ENCODE data around the gene CDH4. TPM values are rescaled to one million over a fixed set of nuclear protein-coding genes. Genes with fewer than 3 reads are reported as not detected.

The CDH4 gene
- total and polyA plus RNA-seq, 2 donors (not counting 3 experiments of a cell fraction or from before 2014, with no cell fraction given): 0.17 to 0.51 TPM

DNA sequence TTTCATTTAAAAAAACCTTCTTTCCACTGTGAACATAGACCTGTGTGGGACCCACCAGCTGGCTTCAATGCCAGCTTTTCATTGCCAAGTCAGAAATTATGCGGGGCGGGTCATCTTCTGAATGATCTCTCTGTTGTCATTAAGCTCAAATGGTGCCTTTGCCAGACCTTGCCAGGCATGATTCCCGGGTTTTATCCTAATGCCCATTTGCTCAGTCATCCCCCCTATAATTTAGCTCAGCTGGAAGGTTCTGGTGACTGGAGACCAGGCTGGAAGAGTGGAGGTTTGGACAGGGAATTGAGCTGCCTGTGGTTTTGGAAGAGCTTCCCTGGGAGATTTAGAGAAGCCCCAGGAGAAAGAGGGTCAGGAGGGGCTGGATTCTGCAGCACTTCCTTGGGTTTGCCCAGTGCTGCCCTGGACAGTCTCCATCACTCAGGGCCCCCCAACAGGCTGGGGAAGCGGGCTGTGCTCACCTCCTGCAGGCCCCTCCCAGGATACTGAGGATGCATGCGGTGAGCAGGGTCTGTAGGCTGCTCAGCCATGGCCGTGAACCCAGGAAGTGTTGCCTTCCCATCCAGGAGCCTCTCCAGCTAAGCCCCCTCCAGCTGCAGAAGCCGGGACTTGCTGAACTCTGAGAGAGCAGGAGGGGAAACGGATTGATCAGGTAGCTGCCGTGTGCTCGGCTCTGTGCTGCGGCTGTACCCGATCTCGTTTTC, 273.0 kb downstream of the CDH4 start:
- FAIRE-seq (no peak), DNase-seq (ENCODE audit: low read depth, low spot score) (no peak)
- TF ChIP-seq GATA2 (IDR thresholded peaks at IDR 0.05; ENCODE audit: insufficient read depth, insufficient read length, low read depth, low read length): no peak
- no peak overlapping the region for H3K9ac ChIP-seq (replicated peaks; ENCODE audit: extremely low read depth, insufficient read depth, low read length)
- H3K9me3 ChIP-seq (replicated peaks; ENCODE audit: control insufficient read depth, insufficient read depth, low read length): peaks cover 2% of the 10 kb centered on the region
- H3K27me3 ChIP-seq (ENCODE audit: control insufficient read depth in 2 of 2, insufficient read depth in 2 of 2, low read length in 2 of 2): no peaks in the 10 kb centered on the region
- BruUV-seq (replicated peaks): no TSS peak
- H4K20me1 ChIP-seq (replicated peaks; ENCODE audit: control insufficient read depth, extremely low read depth, insufficient read depth, low read length): no peaks in the 10 kb centered on the region
- H2AFZ ChIP-seq (ENCODE audit: low read depth, low read length): no peak overlapping the region
- intact Hi-C loops (cut with micrococcal nuclease) (no loop called here), dilution Hi-C loops (cut with MboI; ENCODE audit: extremely low pct_ligation_motif_present, low sequenced_read_pairs) (no loop called here)
- H3K4me2 ChIP-seq (ENCODE audit: insufficient read depth, low read length): no peak overlapping the region
- no peak overlapping the region for H3K27ac ChIP-seq (ENCODE audit: insufficient read depth, low read depth, low read length)
- H3K79me2 ChIP-seq (ENCODE audit: control insufficient read depth, insufficient read depth, low read length): no peaks in the 10 kb centered on the region
- H3K4me1 ChIP-seq (ENCODE audit: control insufficient read depth, extremely low read depth, insufficient read depth, low read length): no peaks in the 10 kb centered on the region
- no peaks in the 10 kb centered on the region for H3K9me1 ChIP-seq (replicated peaks; ENCODE audit: control insufficient read depth, extremely low read depth, insufficient read depth, low read length)
- H3K4me3 ChIP-seq (replicated peaks in 1 of 3; ENCODE audit: insufficient read depth in 1 of 3, low read depth in 1 of 3, low read length in 3 of 3): no peak overlapping the region
- H3K36me3 ChIP-seq (ENCODE audit: control insufficient read depth in 2 of 2, extremely low read depth in 1 of 2, insufficient read depth in 2 of 2, low read length in 2 of 2): no peaks in the 10 kb centered on the region
- ChIA-PET CTCF (no interaction called here), POLR2A (no interaction called here)

- POLR2A ChIA-PET: no interaction called here
These were observed 273.8 kb downstream of the CDH4 start for GRCh38 chr20:61525781-61526431.

More at GRCh38 chr20:61525781-61526431, 273.8 kb downstream of the CDH4 start:
- Histone ChIP-seq H3K9me3 (replicated peaks; ENCODE audit: control insufficient read depth, insufficient read depth, low read length) (no peaks in the 10 kb centered on the region), H3K4me2 (ENCODE audit: insufficient read depth, low read length) (no peak overlapping the region), H3K4me3 (replicated peaks in 1 of 3; ENCODE audit: insufficient read depth in 1 of 3, low read depth in 1 of 3, low read length in 3 of 3) (no peak overlapping the region), H3K9me1 (replicated peaks; ENCODE audit: control insufficient read depth, extremely low read depth, insufficient read depth, low read length) (no peaks in the 10 kb centered on the region), H2AFZ (ENCODE audit: low read depth, low read length) (no peak overlapping the region), H3K36me3 (ENCODE audit: control insufficient read depth in 2 of 2, extremely low read depth in 1 of 2, insufficient read depth in 2 of 2, low read length in 2 of 2) (no peaks in the 10 kb centered on the region), H3K9ac (replicated peaks; ENCODE audit: extremely low read depth, insufficient read depth, low read length) (no peak overlapping the region), H3K4me1 (ENCODE audit: control insufficient read depth, extremely low read depth, insufficient read depth, low read length) (no peaks in the 10 kb centered on the region), H3K79me2 (ENCODE audit: control insufficient read depth, insufficient read depth, low read length) (no peaks in the 10 kb centered on the region), H4K20me1 (replicated peaks; ENCODE audit: control insufficient read depth, extremely low read depth, insufficient read depth, low read length) (no peaks in the 10 kb centered on the region), H3K27ac (ENCODE audit: insufficient read depth, low read depth, low read length) (no peak overlapping the region), H3K27me3 (ENCODE audit: control insufficient read depth in 2 of 2, insufficient read depth in 2 of 2, low read length in 2 of 2) (no peaks in the 10 kb centered on the region)
- BruUV-seq (replicated peaks): no TSS peak
- TF ChIP-seq, protein P1, sequence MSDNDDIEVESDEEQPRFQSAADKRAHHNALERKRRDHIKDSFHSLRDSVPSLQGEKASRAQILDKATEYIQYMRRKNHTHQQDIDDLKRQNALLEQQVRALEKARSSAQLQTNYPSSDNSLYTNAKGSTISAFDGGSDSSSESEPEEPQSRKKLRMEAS (IDR thresholded peaks at IDR 0.05; ENCODE audit: insufficient read depth, insufficient read length): no peak
- TF ChIP-seq EZH2 (IDR thresholded peaks at IDR 0.05; ENCODE audit: borderline replicate concordance, low read depth, low read length, severe bottlenecking) (no peak), JUN (IDR thresholded peaks at IDR 0.05; ENCODE audit: borderline replicate concordance, insufficient read depth, insufficient read length, low read depth) (no peak), POLR2AphosphoS5 (IDR thresholded peaks at IDR 0.05; ENCODE audit: insufficient read depth, low read depth, low read length) (no peak), GATA2 (IDR thresholded peaks at IDR 0.05; ENCODE audit: insufficient read depth, insufficient read length, low read depth, low read length) (no peak), MYC (IDR thresholded peaks at IDR 0.05; ENCODE audit: low read depth, low read length) (no peak), FOS (IDR thresholded peaks at IDR 0.05; ENCODE audit: borderline replicate concordance, insufficient read depth, low read length) (no peak), POLR2A (IDR thresholded peaks at IDR 0.05; ENCODE audit: low read depth, low read length) (no peak)
- TF ChIP-seq, protein P2, sequence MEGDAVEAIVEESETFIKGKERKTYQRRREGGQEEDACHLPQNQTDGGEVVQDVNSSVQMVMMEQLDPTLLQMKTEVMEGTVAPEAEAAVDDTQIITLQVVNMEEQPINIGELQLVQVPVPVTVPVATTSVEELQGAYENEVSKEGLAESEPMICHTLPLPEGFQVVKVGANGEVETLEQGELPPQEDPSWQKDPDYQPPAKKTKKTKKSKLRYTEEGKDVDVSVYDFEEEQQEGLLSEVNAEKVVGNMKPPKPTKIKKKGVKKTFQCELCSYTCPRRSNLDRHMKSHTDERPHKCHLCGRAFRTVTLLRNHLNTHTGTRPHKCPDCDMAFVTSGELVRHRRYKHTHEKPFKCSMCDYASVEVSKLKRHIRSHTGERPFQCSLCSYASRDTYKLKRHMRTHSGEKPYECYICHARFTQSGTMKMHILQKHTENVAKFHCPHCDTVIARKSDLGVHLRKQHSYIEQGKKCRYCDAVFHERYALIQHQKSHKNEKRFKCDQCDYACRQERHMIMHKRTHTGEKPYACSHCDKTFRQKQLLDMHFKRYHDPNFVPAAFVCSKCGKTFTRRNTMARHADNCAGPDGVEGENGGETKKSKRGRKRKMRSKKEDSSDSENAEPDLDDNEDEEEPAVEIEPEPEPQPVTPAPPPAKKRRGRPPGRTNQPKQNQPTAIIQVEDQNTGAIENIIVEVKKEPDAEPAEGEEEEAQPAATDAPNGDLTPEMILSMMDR (IDR thresholded peaks at IDR 0.05; ENCODE audit: extremely low read depth in 1 of 2, insufficient read depth in 1 of 2, low read depth in 1 of 2, low read length in 2 of 2): no peak
- FAIRE-seq (no peak), DNase-seq (ENCODE audit: low read depth, low spot score) (no peak)
- dilution Hi-C loops (cut with MboI; ENCODE audit: extremely low pct_ligation_motif_present, low sequenced_read_pairs): no loop called here
- CTCF ChIA-PET: no interaction called here
- intact Hi-C loops (cut with micrococcal nuclease): no loop called here

Measured in endothelial cell of umbilical vein (primary cell).